Activated CD8-positive, alpha-beta T cell treated with anti-CD3 and anti-CD28 coated beads, Interleukin-2, amount 10 ng/mL, durations not matched to agents 7 days and 5 days (primary cell): ENCODE data around the gene SLC9A8. TPM values are rescaled to one million over a fixed set of nuclear protein-coding genes. Genes with fewer than 3 reads are reported as not detected.

ENCODE experiments used
- ATAC-seq: fragments of 150-1000 bp; cut with Tn5 transposase; one replicate; pipeline ENCODE4 v1.10.0; 2021; ENCODE audit warnings: moderate library complexity
- CTCF ChIA-PET: fragments of 350-600 bp; sonication (Branson Sonifier 250); formaldehyde crosslinking; loops from one replicate; lab custom pipeline; 2021; ENCODE audit warnings: antibody characterized with exemption; lab: Charles Lee
- POLR2A ChIA-PET: fragments of 350-600 bp; sonication (Branson Sonifier 250); formaldehyde crosslinking; loops from one replicate; lab custom pipeline; 2021; ENCODE audit warnings: antibody characterized with exemption; lab: Charles Lee
- DNase-seq: peaks from one replicate; pipeline ENCODE4 v3.0.0-alpha.2; 2020
- H3K27ac Mint-ChIP-seq: one replicate; pipeline ENCODE4 v1.8.0; 2021; ENCODE audit warnings: mild to moderate bottlenecking, mixed read lengths
- H3K27me3 Mint-ChIP-seq: one replicate; pipeline ENCODE4 v1.8.0; 2021; ENCODE audit warnings: low read depth, mixed read lengths
- H3K36me3 Mint-ChIP-seq: one replicate; pipeline ENCODE4 v1.8.0; 2021; ENCODE audit warnings: low read depth, mixed read lengths
- H3K4me1 Mint-ChIP-seq: one replicate; pipeline ENCODE4 v1.8.0; 2021; ENCODE audit warnings: low read depth, mixed read lengths
- H3K4me3 Mint-ChIP-seq: one replicate; pipeline ENCODE4 v1.8.0; 2021; ENCODE audit warnings: mild to moderate bottlenecking, mixed read lengths
- H3K9me3 Mint-ChIP-seq: one replicate; pipeline ENCODE4 v1.8.0; 2022; ENCODE audit warnings: mixed read lengths; ENCODE audit not compliant: insufficient read depth
- total RNA-seq, 2 experiments: library from RNA; stranded (reverse); gene quantifications; one replicate each; pipeline ENCODE4 v1.2.3, GENCODE V29; 2021

Gene SLC9A8
- total RNA-seq, 2 experiments from 2014 or later: 19.4 to 20.5 TPM

- CTCF ChIA-PET: no interaction called here
- ATAC-seq (no peak), DNase-seq (no peak)
- Mint-ChIP-seq H3K4me3 (no peak overlapping the region), H3K36me3 (peaks cover 37% of the 10 kb centered on the region), H3K27me3 (no peaks in the 10 kb centered on the region), H3K27ac (no peak overlapping the region), H3K4me1 (peaks cover 7% of the 10 kb centered on the region), H3K9me3 (no peaks in the 10 kb centered on the region)
- POLR2A ChIA-PET: no interaction called here
These were observed 69.7 kb downstream of the SLC9A8 start for GRCh38 chr20:49882171-49882970.

GRCh38 chr20:49883246-49883802 is 70.7 kb downstream of the SLC9A8 start:
- CTCF ChIA-PET: no interaction called here
- Mint-ChIP-seq H3K4me3 (no peak overlapping the region), H3K27ac (no peak overlapping the region), H3K4me1 (peaks cover 7% of the 10 kb centered on the region), H3K36me3 (peaks cover 35% of the 10 kb centered on the region), H3K27me3 (no peaks in the 10 kb centered on the region), H3K9me3 (no peaks in the 10 kb centered on the region)
- POLR2A ChIA-PET: no interaction called here
- DNase-seq (no peak), ATAC-seq (no peak)

- H3K4me1 Mint-ChIP-seq: peaks cover 16% of the 10 kb centered on the region
- POLR2A ChIA-PET: no interaction called here
- DNase-seq: no peak
- CTCF ChIA-PET: interaction anchor here (5.0 kb wide), 1 partner anchor 276 kb away, joined by 28 read pairs; no protein-coding TSS in a partner anchor
- no peak for ATAC-seq
- peak overlapping the region; percentile 18 for H3K27ac Mint-ChIP-seq
- no peaks in the 10 kb centered on the region for H3K9me3 Mint-ChIP-seq
- no peak overlapping the region for H3K4me3 Mint-ChIP-seq
- H3K36me3 Mint-ChIP-seq: peaks cover 31% of the 10 kb centered on the region
- H3K27me3 Mint-ChIP-seq: no peaks in the 10 kb centered on the region
These were observed 73.1 kb downstream of the SLC9A8 start for GRCh38 chr20:49885558-49886332.

GRCh38 chr20:49886571-49887213 is 74.1 kb downstream of the SLC9A8 start:
- no peaks in the 10 kb centered on the region for H3K27me3 Mint-ChIP-seq
- H3K4me3 Mint-ChIP-seq: no peak overlapping the region
- no peak for DNase-seq
- ChIA-PET POLR2A (no interaction called here), CTCF (interaction anchor here (0.9 to 5.0 kb wide), 9 partner anchors 9 to 277 kb away, joined by 3 to 28 read pairs (median 4); no protein-coding TSS in a partner anchor)
- peaks cover 25% of the 10 kb centered on the region for H3K36me3 Mint-ChIP-seq
- no peak for ATAC-seq
- no peak overlapping the region for H3K27ac Mint-ChIP-seq
- no peaks in the 10 kb centered on the region for H3K9me3 Mint-ChIP-seq
- H3K4me1 Mint-ChIP-seq: peaks cover 16% of the 10 kb centered on the region

- ChIA-PET CTCF (interaction anchor here (0.6 to 5.0 kb wide), 22 partner anchors 10 to 346 kb away, joined by 3 to 28 read pairs (median 4); no protein-coding TSS in a partner anchor), POLR2A (no interaction called here)
- no peak overlapping the region for H3K4me3 Mint-ChIP-seq
- peaks cover 19% of the 10 kb centered on the region for H3K36me3 Mint-ChIP-seq
- H3K27me3 Mint-ChIP-seq: no peaks in the 10 kb centered on the region
- H3K27ac Mint-ChIP-seq: peak overlapping the region; percentile 30
- peaks cover 18% of the 10 kb centered on the region for H3K4me1 Mint-ChIP-seq
- DNase-seq: no peak
- no peaks in the 10 kb centered on the region for H3K9me3 Mint-ChIP-seq
- no peak for ATAC-seq
These were observed 74.9 kb downstream of the SLC9A8 start for GRCh38 chr20:49887251-49888211.

GRCh38 chr20:49888212-49889000 is 75.8 kb downstream of the SLC9A8 start:
- Mint-ChIP-seq H3K9me3 (no peaks in the 10 kb centered on the region), H3K27ac (peak overlapping the region; percentile 50), H3K27me3 (no peaks in the 10 kb centered on the region), H3K4me3 (no peak overlapping the region), H3K4me1 (peaks cover 24% of the 10 kb centered on the region), H3K36me3 (peaks cover 17% of the 10 kb centered on the region)
- DNase-seq (peak; percentile 69), ATAC-seq (peak; percentile 44)
- POLR2A ChIA-PET: no interaction called here
- CTCF ChIA-PET: interaction anchor here (0.5 to 5.0 kb wide), 25 partner anchors 9 to 347 kb away, joined by 3 to 28 read pairs (median 4); no protein-coding TSS in a partner anchor

- Mint-ChIP-seq H3K9me3 (no peaks in the 10 kb centered on the region), H3K4me1 (peaks cover 27% of the 10 kb centered on the region), H3K36me3 (peaks cover 12% of the 10 kb centered on the region), H3K27me3 (no peaks in the 10 kb centered on the region), H3K4me3 (no peak overlapping the region), H3K27ac (peak overlapping the region; percentile 79)
- POLR2A ChIA-PET: interaction anchor here (0.6 to 1.0 kb wide), 2 partner anchors 27 to 571 kb away, joined by 3 read pairs; no protein-coding TSS in a partner anchor
- ATAC-seq (no peak), DNase-seq (no peak)
- CTCF ChIA-PET: interaction anchor here (0.5 to 5.0 kb wide), 22 partner anchors 8 to 347 kb away, joined by 3 to 28 read pairs (median 3); no protein-coding TSS in a partner anchor
These were observed 76.6 kb downstream of the SLC9A8 start for GRCh38 chr20:49889001-49889934.

GRCh38 chr20:49889935-49890333 is 77.3 kb downstream of the SLC9A8 start:
- no peaks in the 10 kb centered on the region for H3K27me3 Mint-ChIP-seq

More at GRCh38 chr20:49889935-49890333, 77.3 kb downstream of the SLC9A8 start:
- ATAC-seq (no peak), DNase-seq (no peak)
- H3K36me3 Mint-ChIP-seq: peaks cover 12% of the 10 kb centered on the region
- no peaks in the 10 kb centered on the region for H3K9me3 Mint-ChIP-seq
- ChIA-PET CTCF (interaction anchor here (1.0 to 5.0 kb wide), 5 partner anchors 14 to 280 kb away, joined by 3 to 28 read pairs (median 3); no protein-coding TSS in a partner anchor), POLR2A (interaction anchor here (0.6 to 1.0 kb wide), 2 partner anchors 26 to 572 kb away, joined by 3 read pairs; no protein-coding TSS in a partner anchor)
- H3K4me3 Mint-ChIP-seq: no peak overlapping the region
- no peak overlapping the region for H3K27ac Mint-ChIP-seq
- H3K4me1 Mint-ChIP-seq: peaks cover 30% of the 10 kb centered on the region
